ENCODE measurements around the gene TNFRSF19.
A peak's percentile ranks its signal among the peaks of the same experiment; 100 is the strongest.

The TNFRSF19 gene

DNA sequence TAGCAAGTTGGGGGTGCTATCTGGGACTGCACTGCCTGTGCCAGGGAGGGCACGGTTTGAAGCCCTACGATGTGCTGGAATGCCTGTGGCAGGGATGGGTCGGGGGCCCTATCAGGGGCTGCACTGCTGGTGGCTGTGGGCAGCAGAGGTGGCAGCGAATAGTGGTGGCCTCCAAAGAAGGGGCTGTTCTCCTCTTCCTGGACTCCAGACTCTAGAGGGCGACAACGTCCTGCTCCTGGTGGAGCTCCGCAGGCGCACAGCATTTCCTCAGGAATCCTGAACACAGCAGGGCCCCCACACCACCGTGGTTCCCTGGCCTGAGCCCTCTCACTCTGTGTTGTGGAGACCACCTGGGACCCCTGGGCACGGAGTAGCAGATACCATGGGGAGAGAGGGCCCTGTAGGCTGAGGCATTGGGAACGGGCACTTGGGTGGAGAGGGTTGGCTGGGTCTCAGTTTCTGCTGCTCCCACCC is 145.6 kb downstream of the TNFRSF19 start:
- DNase-seq (ENCODE audit: low read depth, low spot score): no peak

DNA sequence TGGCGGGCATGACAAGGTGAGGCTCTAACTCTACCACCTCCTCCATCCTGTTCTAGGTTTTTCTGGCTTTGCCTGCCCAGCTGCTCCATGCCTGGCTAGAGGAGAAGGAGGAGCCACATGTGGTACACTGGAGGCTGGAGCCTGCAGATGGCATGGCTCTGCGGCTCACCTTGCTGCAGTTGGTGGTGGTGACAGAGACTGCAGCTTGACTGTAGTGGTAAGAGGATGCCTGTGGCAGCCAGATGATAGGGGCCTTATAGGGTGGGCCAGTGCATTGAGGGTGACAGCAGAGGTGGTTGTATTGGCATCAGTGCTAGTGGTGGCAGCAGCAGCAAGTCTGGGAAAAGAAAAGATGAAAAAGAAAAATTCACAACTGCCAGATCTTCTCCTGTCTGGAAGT is 146.2 kb downstream of the TNFRSF19 start:
- DNase-seq (ENCODE audit: low read depth, low spot score): no peak

DNA sequence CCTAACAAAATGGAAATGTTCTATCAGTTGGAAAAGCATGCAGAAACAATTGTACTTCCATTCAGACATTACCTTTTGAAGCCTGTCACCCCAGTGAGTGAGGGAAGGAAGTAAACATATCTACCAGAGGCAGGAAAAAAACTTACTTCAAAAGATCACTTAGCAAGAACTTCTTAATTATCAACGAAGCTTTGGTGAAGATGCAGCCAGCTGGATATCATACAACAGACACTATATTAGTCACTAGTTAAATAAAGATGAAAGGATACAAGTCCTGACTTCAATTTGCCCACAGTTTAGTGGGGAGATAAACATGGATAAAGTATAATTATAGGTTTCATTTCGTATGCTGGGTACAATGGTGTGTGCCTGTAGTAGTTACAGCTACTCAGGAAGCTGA is 148.8 kb downstream of the TNFRSF19 start:
- DNase-seq (ENCODE audit: low read depth, low spot score): no peak

DNA sequence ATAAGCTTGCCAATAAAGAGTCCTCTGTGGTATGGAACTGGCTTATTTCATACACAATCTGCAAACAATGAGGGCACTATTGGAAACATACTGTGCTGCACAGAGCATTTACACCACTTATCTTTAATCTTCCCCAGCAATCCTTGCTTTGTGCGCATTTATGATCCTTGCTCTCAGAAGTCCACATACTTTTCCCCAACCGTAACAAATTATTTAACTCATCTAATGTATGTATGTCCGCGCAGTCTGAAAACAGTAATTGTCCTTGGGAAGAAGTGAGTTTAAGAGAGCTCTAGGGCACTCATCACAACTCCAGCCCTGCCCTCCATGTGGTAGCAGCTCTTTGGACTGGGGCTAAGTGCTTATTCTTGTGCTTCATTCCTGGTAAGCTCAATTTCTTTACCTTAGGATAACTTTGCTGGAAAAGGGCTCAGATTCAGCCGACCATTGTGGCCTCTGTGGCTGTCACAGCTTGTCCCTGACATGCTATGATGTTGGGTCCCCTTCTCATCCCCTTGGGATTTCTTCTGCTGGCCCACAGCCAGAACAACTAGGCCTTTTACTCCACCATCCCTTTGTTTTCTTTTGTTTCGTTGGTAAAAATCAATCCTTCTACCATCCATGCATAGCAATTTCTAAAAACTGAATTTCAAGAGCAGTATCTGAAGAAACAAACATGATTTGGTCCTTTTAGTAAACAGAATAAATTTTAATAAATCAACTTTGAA is 152.7 kb downstream of the TNFRSF19 start:
- no peak for DNase-seq (ENCODE audit: low read depth, low spot score)

DNA sequence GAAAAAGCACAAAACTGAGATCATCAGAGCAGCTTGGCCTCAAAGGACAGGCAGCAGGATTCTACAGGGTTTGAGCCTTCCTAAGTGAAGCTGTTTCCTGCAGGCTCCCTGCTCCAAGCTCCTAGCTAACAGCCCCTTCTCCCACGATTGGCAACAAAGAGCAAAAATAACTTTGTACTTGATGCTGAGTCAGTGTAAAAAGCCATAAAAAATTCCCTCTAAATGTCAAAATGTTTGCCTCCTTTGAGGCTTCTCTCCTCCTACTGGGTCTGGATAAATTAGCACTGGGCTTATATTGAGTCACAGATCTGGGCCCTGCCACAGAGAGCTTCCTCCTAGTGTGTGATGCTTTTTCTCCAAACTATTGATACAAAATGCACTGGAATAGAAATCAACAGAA is 153.3 kb downstream of the TNFRSF19 start:
- DNase-seq (ENCODE audit: low read depth, low spot score): peak; percentile 64

DNA sequence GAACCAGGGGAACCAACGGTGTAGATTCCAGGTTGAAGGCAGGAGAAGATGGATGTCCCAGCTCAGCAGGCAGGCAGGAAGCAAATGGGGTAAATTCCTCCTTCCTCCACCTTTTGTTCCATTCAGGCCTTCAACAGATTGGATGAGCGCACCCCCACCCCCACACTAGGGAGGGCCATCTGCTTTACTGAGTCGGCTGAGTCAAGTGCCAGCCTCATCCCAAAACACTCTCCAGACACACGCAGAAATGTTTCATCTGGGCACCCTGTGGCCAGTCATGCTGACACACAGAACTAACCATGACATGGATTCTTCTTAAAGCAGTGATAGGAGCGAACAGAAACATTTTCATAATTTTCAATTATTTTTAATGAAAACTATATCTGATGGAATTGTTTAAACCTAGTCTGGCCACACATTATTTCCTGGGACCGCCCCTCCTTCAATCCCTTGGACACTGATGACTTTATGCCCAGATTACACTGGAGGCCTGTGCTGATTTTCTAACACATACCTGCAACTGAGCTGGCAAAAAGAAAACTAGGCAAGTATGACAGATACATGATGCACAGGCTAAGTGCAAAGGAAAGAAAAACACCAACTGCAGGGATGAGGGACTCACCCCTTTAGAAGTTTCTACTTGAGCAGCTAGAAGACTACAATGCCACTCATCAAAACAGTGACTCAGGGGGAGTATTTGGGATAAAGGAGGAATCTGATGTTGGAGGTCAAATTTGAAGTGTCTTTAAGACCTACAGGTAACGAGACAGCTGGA is 154.2 kb downstream of the TNFRSF19 start:
- no peak for DNase-seq (ENCODE audit: low read depth, low spot score)
